SU-DHL-6 (cell line): ENCODE results near the gene IGF1.

Experiments
- EZH2phosphoT487 ChIP-seq: fragments of 200-600 bp; sonication (generic), shearing (Covaris generic); conservative IDR thresholded peaks from 2 replicates; pipeline ENCODE4 v1.6.1; 2018; ENCODE audit warnings: mild to moderate bottlenecking, antibody characterized with exemption, low read length, moderate library complexity, mixed read lengths
- TF ChIP-seq, protein P1 (sequence below): fragments of 200-600 bp; sonication (generic); IDR thresholded peaks from one replicate; pipeline ENCODE4 v1.5.1; 2017; ENCODE audit warnings: antibody characterized with exemption, mild to moderate bottlenecking, low read length, moderate library complexity; ENCODE audit not compliant: insufficient read depth, poor library complexity, severe bottlenecking

GRCh38 chr12:102518871-102519270, 38.5 kb upstream of the IGF1 start:
- TF ChIP-seq, protein P1, sequence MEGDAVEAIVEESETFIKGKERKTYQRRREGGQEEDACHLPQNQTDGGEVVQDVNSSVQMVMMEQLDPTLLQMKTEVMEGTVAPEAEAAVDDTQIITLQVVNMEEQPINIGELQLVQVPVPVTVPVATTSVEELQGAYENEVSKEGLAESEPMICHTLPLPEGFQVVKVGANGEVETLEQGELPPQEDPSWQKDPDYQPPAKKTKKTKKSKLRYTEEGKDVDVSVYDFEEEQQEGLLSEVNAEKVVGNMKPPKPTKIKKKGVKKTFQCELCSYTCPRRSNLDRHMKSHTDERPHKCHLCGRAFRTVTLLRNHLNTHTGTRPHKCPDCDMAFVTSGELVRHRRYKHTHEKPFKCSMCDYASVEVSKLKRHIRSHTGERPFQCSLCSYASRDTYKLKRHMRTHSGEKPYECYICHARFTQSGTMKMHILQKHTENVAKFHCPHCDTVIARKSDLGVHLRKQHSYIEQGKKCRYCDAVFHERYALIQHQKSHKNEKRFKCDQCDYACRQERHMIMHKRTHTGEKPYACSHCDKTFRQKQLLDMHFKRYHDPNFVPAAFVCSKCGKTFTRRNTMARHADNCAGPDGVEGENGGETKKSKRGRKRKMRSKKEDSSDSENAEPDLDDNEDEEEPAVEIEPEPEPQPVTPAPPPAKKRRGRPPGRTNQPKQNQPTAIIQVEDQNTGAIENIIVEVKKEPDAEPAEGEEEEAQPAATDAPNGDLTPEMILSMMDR, result no peak
- TF ChIP-seq EZH2phosphoT487, result no peak
